ENCODE results near the gene VSIG10L. TPM values are rescaled to one million over a fixed set of nuclear protein-coding genes. Genes with fewer than 3 reads are reported as not detected.

Gene VSIG10L
- total RNA-seq, 2 experiments from 2014 or later = 0.09 to 1.6 TPM

GRCh38 chr19:51338563-51339312, 3.2 kb downstream of the VSIG10L start:
- no peaks in the 10 kb centered on the region for H3K36me3 ChIP-seq (ENCODE audit: insufficient read depth, low read length)
- peaks cover 10% of the 10 kb centered on the region for H3K4me1 ChIP-seq (ENCODE audit: insufficient read depth, low read length, poor library complexity, severe bottlenecking)
- H3K9me3 ChIP-seq (ENCODE audit: low read length) = no peaks in the 10 kb centered on the region
- H3K79me2 ChIP-seq (ENCODE audit: insufficient read depth, low read depth, low read length) = no peaks in the 10 kb centered on the region
- intact Hi-C loops (cut with micrococcal nuclease; ENCODE audit: unreplicated experiment) = loop anchor here (1.0 to 10.0 kb wide), 5 partner anchors 28 to 316 kb away; partner anchors contain the start of genes ETFB and SIGLEC10
- peak overlapping the region; percentile 96 for H3K4me2 ChIP-seq (ENCODE audit: low read length)
- no peak overlapping the region for H3K27ac ChIP-seq (ENCODE audit: low read depth, low read length, poor library complexity, severe bottlenecking)
- H2AFZ ChIP-seq (ENCODE audit: low read length) = peak overlapping the region; percentile 84
- H3K4me3 ChIP-seq (ENCODE audit: low read depth, low read length, poor library complexity, severe bottlenecking) = peak overlapping the region; percentile 70
- TF ChIP-seq EZH2phosphoT487 (IDR thresholded peaks at IDR 0.05; ENCODE audit: borderline replicate concordance, low read depth, low read length) (no peak), CTCF (conservative IDR thresholded peaks at IDR 0.05; ENCODE audit: low read length) (peak; percentile 93)
- ChIA-PET POLR2A (interaction anchor here (1.0 kb wide), 1 partner anchor 29 kb away, joined by 4 read pairs; no protein-coding TSS in a partner anchor), CTCF (ENCODE audit: unreplicated experiment) (no interaction called here)
- no peaks in the 10 kb centered on the region for H3K9me2 ChIP-seq (ENCODE audit: insufficient read depth, low read length)
- peak; percentile 87 for DNase-seq (ENCODE audit: low spot score)
- BruUV-seq (replicated peaks) = no TSS peak
- no peaks in the 10 kb centered on the region for H4K20me1 ChIP-seq (ENCODE audit: insufficient read depth, low read length)

- Histone ChIP-seq H3K4me2 (ENCODE audit: low read length) (peak overlapping the region; percentile 96; the same call in 1 of the 2 replicates), H3K79me2 (ENCODE audit: insufficient read depth, low read depth, low read length) (no peaks in the 10 kb centered on the region), H4K20me1 (ENCODE audit: insufficient read depth, low read length) (no peaks in the 10 kb centered on the region), H3K4me1 (ENCODE audit: insufficient read depth, low read length, poor library complexity, severe bottlenecking) (peaks cover 10% of the 10 kb centered on the region), H3K9me3 (ENCODE audit: low read length) (no peaks in the 10 kb centered on the region), H3K4me3 (ENCODE audit: low read depth, low read length, poor library complexity, severe bottlenecking) (peak overlapping the region; percentile 70), H2AFZ (ENCODE audit: low read length) (peak overlapping the region; percentile 84), H3K36me3 (ENCODE audit: insufficient read depth, low read length) (no peaks in the 10 kb centered on the region), H3K9me2 (ENCODE audit: insufficient read depth, low read length) (no peaks in the 10 kb centered on the region), H3K27ac (ENCODE audit: low read depth, low read length, poor library complexity, severe bottlenecking) (no peak overlapping the region)
- TF ChIP-seq CTCF (conservative IDR thresholded peaks at IDR 0.05; ENCODE audit: low read length) = no peak
- TF ChIP-seq EZH2phosphoT487 (IDR thresholded peaks at IDR 0.05; ENCODE audit: borderline replicate concordance, low read depth, low read length) = no peak
- ChIA-PET CTCF (ENCODE audit: unreplicated experiment) (no interaction called here), POLR2A (no interaction called here)
- intact Hi-C loops (cut with micrococcal nuclease; ENCODE audit: unreplicated experiment) = loop anchor here (1.0 to 10.0 kb wide), 4 partner anchors 56 to 317 kb away; partner anchors contain the start of gene SIGLEC10
- no TSS peak for BruUV-seq (replicated peaks)
- no peak for DNase-seq (ENCODE audit: low spot score)
Observed at GRCh38 chr19:51337861-51338562, 3.9 kb downstream of the VSIG10L start.
